HG02852 (cell line): ENCODE data around the gene ABCC4.
A peak's percentile ranks its signal among the peaks of the same experiment; 100 is the strongest.

Experiments
- ATAC-seq: cut with Tn5 transposase; IDR thresholded peaks from one replicate; pipeline ENCODE4 v1.9.1; 2021; ENCODE audit warnings: mild to moderate bottlenecking, moderate library complexity; ENCODE audit not compliant: unreplicated experiment

Gene ABCC4

DNA sequence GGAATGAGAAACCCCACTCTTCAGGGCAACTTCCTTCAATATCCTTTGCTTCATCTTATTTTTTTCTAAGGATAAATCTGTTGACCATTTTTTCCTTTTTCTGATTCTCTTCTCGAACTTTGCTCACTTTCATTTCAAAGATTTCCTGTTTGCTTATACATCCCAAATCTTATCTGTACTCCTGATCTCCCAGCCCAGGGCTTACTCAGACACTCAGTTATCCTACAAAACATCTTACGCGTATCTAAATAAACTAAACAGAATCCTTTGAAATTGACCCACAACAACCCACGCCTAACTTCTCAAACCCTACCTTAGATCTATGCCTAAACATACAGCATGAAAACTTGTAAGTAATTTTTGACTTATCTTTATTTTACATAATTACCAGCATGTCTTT is 179.2 kb downstream of the ABCC4 start:
- ATAC-seq: no peak

DNA sequence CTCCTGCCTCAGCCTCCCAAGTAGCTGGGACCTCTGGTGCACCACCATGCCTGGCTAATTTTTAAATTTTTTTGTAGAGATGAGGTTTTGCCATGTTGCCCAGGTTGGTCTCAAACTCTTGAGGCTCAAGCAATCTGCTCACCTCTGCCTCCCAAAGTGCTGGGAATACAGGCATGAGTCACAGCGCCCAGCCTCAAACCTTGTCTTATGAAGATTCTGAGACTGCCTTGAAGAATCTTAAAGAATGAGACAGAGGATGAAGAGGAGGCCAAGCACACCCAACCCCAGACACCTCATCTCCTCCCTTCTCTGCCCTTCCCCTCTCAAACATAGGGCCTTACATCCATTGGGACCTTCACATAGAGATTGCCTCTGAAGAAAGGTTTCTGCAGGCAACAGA is 179.7 kb downstream of the ABCC4 start:
- no peak for ATAC-seq

DNA sequence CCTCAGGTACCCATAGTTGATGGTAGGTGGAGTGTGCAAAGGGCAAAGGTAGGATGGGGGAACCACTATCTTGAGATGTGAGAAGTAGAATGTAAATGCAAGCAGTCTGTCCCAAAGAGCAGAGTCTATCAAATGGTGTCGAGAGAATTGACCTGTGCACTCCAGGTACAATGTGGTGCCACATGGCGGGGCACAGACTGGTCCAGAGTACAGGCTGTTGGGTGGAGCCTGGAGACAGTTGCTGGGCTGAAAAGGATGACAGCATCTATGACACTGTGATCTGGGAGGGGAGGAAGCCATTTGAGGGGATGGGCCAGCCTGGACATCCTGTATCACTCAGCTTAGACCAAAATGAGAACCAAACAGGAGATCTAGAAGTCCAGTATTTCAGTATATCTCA is 180.6 kb downstream of the ABCC4 start:
- no peak for ATAC-seq

DNA sequence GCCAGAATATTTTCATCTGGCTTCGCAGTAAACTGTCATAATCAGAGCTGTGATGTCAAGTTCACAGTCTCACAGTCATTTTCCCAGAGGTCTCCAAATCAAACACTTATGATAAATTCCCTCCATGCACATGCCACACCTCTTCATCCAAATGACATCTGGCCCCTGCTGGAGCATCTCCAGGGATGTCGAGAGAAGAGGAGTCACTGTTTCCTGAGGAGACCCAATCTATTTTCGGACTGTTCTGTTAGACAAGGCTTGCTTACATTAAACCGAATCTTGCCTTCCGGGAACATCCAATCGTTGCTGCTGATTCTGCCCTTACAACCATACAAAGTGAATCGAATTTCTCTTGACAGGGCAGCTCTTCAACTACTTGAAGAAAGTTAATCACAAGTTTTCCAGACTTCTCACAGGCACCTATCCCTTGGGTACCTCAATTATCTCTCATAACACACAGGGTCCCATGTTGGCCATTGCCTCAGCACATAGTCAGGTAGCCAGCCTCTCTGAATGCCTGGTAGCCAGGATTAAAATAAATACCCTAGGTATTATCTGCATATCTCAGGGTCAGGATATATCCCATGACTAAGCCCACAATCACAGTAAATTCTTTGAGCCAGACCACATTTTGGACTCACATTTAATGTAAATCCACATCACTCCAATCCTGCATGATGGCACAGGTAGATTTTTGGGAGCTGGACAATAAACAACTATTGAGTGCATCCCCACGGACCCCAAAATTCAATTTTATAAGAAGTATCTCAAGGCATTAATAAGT is 182.5 kb downstream of the ABCC4 start:
- ATAC-seq: no peak

DNA sequence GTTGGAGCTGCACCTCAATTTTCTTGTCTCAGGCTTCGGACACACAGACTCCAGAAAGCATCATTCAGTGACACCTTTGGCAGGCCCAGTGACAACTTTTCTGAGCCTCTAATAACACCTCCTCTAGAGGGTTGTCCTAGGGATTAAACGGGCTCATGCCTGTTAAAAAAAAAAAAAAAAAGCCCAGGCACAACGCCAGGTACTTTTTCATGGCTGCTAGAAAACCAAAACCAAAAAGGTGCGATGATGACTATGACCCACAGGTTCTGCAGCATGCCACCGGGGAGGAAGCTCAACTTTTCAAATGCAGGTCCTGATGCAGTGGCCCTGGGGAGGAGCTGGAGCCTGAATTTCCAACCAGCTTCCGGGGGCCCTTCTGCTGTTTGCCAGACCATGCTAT is 184.2 kb downstream of the ABCC4 start:
- ATAC-seq: no peak

DNA sequence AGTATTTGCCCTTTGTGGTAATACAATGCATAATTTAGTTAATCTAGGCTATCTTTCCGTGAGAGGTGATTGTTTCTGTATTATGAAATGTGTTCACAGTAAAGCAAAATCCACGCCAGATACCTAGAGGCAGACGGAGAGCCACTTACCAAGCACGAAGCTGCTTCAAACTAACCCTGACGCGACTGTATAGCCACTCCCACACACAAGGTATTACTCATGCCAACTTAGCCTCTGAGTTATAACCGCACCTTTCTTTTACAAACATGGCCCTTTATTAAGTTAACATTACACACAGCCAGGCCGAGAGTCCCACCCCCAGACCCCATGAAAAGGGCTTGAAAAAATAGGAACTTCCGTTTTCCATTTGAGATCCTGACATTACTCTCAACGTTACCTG is 185.7 kb downstream of the ABCC4 start:
- no peak for ATAC-seq

DNA sequence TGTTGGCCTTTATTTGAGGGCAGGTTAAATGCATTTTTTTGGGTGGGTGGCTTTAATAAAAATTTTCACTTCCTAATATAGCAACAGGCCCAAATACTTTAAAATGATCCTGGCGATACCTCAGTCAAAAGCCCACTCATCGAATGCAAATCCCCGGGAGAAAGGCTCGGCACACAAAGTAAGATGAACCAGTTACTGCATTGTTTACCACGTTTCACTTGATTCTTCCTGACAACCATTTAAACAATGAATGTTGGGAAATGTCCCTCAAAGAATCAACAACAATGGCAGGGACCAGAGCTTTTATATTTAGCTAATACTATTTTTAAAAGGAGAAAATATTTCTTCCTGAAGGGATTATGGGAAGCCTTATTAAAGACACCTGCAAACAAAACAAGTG is 187.7 kb downstream of the ABCC4 start:
- no peak for ATAC-seq

DNA sequence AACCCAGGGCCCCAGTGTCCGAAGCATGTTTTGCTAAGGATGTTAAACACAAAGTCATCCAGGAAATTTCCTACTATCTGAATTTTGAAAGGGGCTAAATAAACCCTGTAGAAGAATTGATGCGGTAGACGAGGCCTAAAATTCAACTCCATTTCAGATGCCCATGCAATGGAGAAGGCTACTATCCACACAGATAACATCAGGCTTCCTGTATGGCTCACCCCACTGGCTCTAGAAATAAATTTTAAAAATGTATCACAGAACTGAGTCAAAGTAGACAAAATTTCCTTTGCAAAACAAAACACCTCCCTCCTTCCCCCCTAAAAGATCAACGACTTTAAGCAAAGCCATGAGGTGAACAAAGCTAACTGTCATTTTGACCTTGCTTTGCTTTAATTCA is 188.4 kb downstream of the ABCC4 start:
- no peak for ATAC-seq

DNA sequence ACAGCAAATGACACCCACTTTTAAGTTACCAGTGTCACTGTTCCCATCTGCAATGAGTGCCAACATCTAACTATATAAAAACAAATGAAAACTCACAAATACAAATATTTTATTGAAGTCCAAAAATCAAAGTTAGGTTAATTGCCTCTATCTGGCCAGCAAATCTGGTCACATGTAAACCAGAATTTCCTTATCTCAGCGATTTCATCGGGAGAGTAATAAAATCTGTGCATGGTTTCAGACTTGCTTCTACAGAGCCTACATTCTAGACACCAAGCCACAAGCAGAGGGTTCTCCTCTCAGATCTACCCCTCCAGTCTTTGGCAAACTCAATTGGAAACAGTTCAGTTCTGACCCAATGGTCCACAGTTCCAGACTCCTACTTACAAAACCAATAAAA is 189.6 kb downstream of the ABCC4 start:
- no peak for ATAC-seq

DNA sequence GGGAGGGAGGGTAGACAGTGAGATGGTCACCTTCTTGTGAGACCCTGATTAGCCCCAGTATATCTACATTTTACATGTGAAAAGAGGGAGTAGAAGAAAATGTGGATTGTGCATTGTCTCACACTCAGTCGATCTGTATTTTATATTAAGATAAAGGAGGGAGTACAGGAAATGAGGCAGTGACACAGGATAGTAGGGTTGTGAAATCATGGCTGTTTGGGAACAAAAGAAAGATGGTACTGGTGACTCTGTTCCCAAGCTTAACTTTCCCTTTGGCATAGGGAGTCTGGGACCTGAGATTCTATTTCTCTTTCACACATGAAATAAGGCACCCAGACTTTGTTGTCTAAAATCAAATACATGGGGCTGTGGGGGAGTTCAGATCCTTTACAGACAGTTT is 194.7 kb downstream of the ABCC4 start:
- ATAC-seq: no peak

DNA sequence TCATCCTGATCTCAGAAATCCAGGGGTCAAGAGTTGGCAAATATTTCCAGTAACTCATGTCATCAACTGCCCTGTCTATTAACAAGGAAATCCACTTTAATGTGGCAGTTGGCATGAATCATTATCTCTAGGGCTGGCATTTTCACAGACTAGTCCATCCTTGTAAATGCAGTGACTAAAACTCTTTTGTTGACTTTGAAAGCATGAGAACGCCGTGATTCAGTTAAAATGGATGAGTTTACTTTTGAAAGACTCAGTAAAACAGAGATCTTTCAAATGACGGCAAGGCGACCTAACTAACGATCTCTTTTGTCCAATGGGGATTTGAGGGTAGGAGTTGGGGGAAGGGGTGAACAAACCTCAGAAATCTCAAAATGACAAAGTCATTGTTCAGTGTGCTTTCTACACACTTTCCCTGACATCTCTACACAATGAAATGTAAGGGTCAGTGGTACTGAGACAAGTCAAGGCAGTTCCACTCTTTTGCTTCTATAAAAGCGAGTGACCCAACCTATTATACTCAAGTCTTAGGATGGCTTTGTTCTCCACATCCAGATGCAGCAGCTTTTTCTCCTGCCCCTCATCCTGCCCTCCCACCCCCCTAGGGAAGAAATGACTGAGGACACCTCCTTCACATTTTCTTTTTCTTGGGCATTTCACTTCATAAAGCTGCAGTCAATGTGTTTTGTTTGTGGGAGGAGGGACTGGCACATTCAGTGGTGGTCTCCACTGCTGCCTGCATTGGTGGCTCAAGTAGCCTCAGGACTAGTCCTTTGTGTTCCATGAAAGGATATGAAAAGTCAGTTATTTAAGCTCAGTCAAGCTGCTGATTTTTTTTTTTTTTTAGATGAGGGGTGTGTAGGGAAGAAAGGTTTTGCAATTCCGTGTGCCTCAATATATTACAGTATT is 200.5 kb downstream of the ABCC4 start:
- no peak for ATAC-seq

DNA sequence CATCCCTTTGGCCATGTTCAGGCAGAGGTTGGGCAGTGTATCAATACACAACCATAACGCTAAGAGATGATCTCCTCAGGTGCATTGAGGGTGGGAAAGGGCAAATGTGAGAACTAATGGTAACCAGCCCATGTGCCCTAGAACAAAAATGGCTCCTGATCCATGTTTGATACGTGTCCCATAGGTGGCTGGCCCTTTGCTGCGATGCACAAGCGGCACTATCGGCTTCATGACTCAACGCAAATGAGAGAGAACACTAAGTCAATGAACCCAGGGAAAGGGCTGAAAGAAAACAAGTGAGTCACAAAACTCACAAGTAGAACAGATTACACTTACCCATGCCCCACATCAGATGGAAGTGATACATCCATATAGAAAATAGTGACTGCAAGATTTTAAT is 201.7 kb downstream of the ABCC4 start:
- no peak for ATAC-seq

DNA sequence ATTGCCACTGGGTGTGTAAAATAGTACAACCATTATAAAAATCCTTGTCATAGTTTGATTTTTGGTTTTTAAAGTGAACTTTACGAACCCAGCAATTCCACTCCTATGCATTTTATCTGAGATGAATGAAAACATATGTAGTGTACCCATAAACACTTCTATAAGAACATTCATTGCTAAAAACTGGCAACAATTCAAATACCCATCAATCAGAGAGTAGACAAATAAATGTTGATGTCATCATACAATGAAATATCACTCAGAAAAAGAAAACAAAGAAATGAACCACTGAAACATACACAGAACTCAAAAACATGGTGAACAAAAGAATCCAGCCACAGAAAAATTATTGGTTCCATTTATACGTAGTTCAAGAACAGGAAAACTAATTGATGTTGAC is 202.3 kb downstream of the ABCC4 start:
- no peak for ATAC-seq

DNA sequence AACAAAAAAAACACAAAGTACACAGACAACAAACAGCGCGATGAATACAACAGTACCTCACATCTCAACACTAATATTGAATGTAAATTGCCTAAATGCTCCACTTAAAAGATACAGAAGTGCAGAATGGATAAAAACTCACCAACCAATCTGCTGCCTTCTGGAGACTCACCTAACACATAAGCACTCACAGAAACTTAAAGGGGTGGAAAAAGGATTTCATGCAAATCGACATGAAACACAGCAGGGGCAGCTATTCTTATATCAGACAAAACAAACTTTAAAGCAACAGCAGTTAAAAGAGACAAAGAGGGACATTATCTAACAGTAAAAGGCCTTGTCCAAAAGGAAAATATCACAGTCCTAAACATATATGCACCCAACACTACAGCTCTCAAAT is 209.5 kb downstream of the ABCC4 start:
- peak; percentile 59 for ATAC-seq

DNA sequence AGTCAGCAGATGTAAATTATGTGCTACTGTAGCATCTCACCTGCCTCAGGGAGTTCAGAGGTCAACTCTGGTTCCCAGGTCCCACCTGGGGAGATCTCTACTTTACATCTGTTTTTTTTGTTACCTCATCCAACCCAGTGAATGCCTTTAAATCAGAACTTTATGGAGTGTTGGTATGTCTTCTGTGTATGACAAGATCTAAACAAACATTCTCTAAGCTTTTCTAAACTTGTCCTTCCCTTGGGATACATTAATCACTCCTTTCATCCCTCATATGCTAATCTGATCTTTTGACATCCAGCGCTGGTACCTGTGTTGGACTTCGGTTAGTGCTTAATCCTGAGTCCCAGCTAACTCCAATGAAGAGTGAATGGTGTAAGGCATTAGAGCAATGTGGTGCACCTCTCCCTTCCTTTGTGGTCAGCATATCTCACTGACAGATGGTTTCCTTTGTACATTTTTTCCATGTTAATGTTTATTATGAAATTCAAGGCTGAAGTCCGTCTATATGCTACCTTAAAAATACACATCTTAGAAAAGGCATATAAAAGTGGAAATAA is 213.4 kb downstream of the ABCC4 start:
- no peak for ATAC-seq

DNA sequence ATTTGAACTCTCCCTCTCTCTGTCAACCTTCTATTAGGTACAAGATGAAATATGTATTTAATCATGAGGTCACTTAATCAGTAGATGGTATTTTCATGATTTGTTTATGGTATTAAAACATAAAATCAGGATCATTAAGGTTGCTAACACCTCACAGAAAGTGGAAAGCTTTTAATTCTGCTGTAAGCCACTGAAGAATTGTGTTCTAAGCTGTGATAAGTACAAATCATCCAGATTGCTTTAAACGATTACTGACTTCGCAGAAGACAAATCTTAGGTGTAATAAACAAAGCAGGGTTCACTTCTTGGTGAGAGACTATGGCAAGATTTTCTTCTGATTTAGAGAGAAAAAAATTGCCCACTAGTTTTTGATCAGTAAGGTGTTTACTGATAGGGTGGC is 214.5 kb downstream of the ABCC4 start:
- ATAC-seq: no peak

DNA sequence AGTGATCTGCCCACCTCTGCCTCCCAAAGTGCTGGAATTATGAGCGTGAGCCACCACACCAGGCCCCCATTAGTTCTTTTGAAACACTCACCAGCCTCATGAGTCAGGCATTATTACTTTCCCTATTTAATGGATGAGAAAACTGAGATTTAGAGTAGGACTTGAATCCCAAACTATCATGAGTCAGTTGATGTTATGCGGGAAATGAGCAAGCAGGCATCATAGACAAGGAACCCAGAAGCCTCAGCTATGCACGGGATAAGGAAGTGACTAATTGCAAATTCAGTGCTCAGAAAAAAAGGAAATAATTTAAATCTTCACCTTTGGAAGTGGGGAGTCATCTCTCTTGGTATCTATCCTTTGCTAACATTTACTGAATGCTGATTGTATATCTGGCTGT is 217.5 kb downstream of the ABCC4 start:
- ATAC-seq: no peak

DNA sequence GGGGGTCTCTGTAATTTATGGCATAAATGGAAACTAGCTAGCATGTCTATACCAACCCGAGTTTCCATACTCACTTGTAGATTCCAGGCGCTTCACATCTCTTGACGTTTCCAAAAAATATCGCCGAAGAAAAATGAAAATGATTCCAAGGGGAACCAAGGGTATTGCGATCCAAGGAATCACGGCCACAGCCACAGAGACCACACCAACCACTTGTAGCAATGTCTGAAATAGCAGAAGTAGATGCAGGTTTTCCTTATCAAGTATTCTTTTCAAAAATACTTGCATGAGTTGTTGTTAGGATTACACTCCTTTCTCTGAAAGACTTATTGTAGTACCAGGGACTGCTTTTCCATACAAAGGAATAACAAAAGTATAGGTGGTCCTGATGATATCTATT is 218.2 kb downstream of the ABCC4 start:
- no peak for ATAC-seq

DNA sequence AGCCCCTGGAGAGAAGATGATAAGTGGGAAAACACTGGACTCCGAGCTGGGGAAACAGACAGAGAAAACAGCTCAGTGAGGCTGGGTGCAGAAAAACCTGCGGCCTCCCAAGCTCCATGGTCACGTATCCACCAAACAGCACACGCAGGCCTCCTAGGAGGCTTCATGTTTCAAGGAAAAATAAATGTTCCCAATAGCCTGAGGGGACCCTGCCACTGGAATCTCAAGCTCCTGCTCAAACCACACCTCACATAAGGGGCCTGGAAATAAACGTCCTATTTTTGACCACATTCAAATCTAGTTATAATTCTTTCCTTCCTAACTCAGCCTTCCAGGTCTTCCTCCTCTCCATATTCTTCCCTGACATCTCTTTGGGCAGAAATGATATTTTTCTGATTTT is 225.7 kb downstream of the ABCC4 start:
- ATAC-seq: no peak

DNA sequence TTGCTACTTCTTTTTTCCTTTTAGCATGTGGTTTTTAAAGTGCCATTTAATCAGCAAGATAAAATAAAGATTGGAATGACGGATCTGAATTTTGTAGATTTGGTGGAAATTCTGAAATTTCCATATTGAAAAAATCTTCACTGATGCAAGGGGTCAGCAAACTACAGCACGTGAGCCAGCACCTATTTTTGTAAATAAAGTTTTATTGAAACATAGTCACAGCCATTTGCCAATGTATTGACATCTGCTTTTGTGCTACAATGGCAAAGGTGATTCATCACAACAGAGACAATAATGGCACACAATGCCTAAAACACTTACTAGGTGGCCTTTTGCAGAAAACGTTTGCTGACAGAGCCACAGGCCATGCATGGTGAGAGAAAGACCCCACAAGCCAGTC is 226.4 kb downstream of the ABCC4 start:
- ATAC-seq: no peak

DNA sequence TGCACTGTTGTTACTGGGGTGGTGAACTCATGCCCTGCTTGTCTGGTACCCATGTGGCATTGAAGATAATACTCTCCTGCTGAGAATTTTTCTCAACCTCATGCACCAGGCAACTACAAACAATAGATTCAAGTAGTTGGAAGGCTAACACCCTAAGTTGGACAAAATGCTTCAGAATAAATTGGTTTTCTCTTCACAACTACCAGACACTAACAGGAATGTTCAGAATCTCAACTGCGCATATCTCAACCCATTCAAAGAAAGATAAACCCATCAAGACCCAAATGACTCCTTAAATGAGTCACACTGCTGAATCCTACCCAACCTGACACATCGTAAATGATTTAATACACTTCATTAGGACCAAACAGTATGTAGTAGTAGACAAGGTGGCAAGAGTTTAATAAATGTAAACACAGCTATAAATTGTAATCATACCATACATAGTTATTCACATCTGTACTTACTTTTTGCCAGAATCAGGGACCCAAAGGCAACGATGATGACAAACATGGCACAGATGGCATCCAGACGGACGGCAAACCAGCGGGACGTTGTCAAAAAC is 227.4 kb downstream of the ABCC4 start:
- ATAC-seq: no peak

DNA sequence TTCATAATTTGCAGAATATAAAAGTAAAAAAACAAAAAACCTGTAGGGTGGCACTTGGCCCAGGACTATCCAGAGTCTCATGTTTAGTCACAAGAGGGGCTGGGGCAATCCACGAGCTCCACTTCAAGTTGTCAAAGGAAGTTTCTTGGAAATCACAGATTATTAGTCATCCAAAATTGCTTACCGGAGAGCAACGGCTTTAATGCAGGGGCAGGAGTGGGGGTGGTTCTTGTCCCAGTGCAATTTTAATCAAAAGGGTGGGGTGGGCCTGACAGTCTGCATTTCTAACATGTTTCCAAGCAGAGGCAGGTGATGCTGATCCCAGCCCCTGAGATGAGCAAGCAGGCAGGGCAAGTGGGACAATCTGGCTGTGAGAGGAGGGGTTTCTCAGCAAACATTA is 233.9 kb downstream of the ABCC4 start:
- no peak for ATAC-seq
